GM12872 (cell line): Measurements from ENCODE around the gene RMP24.
A peak's percentile ranks its signal among the peaks of the same experiment; 100 is the strongest.

Source experiments
- TF ChIP-seq, protein P1 (sequence below): IDR thresholded peaks from 3 replicates; pipeline ENCODE4 v1.5.1; 2011; ENCODE audit warnings: low read depth, mild to moderate bottlenecking, low read length, moderate library complexity; ENCODE audit not compliant: insufficient read depth

RMP24 gene

DNA sequence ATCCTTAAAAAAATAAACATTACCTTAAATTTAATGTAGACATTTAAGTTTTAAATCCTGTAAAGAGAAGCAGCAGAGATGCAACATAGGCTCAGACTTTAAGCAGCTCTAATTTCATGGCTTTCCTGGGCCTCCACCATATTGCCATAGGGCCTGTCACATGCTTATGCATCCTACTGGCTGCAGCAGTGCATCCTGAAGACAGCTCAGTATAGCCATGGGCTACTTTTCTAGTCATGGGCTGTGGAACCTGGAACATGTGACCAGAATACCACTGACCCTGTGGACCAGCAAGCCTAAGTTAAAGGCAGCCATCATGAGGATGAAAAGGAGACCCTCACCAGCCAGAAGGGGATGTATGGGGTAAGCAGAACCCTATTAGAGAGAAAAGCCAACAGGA lies 10.7 kb downstream of the RMP24 start:
- TF ChIP-seq, protein P1, sequence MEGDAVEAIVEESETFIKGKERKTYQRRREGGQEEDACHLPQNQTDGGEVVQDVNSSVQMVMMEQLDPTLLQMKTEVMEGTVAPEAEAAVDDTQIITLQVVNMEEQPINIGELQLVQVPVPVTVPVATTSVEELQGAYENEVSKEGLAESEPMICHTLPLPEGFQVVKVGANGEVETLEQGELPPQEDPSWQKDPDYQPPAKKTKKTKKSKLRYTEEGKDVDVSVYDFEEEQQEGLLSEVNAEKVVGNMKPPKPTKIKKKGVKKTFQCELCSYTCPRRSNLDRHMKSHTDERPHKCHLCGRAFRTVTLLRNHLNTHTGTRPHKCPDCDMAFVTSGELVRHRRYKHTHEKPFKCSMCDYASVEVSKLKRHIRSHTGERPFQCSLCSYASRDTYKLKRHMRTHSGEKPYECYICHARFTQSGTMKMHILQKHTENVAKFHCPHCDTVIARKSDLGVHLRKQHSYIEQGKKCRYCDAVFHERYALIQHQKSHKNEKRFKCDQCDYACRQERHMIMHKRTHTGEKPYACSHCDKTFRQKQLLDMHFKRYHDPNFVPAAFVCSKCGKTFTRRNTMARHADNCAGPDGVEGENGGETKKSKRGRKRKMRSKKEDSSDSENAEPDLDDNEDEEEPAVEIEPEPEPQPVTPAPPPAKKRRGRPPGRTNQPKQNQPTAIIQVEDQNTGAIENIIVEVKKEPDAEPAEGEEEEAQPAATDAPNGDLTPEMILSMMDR, result no peak

DNA sequence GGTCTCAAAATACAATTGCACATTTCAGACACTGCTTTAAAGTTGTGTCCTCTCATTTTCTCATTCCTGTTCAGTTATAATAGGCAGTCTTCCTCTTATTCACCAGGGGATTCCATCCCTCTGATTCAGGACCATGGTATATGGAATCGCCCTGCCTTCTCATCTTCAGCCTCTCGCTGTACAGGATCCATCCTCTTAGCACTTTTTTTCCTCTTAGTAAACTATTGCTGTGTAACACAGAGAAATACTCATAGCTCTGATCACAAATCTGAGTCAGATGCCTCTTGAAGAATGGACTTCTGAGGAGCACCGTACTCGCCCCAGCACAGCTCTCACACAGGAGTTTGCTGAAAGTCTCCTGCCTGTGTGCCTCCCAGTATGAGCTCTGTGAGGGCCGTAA lies 11.3 kb downstream of the RMP24 start:
- TF ChIP-seq, protein P1, result no peak

DNA sequence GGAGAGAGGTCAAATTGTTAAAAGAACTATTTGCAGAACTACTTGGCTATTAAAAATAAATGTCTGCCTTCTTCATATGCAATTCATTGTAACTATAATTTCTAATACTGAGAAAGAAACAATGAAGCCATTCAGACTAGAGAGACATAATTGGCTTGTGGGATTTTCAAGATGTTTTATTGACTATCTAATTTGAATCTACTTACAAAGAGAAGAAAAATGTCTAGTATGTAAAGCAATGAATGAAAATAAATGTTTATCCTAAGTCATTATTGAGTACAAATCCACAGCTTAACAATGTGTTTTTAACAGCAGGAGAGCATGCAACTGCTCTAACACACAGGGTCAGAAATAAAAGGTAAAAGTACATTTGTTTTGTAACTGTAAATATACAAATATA lies 19.2 kb downstream of the RMP24 start:
- TF ChIP-seq, protein P1, result no peak

DNA sequence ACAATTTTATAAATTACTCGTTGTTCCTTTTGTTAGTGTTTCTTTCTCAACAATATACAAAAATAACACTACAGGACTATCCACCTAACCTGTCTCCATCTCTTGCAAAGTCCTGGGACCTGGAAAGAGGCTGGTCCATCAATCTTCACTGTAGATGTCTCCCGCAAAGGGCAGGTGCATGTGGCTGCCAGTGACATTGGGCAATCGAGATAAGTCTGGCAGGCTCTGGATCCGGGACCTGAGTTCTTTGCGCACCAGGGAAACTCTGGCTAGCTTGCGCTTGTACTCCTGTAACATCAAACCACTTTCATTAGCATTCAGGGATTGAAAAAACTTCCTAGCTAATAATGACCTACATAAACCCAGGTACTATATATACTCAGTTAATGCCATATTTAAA lies 20.5 kb downstream of the RMP24 start:
- TF ChIP-seq, protein P1, result no peak

DNA sequence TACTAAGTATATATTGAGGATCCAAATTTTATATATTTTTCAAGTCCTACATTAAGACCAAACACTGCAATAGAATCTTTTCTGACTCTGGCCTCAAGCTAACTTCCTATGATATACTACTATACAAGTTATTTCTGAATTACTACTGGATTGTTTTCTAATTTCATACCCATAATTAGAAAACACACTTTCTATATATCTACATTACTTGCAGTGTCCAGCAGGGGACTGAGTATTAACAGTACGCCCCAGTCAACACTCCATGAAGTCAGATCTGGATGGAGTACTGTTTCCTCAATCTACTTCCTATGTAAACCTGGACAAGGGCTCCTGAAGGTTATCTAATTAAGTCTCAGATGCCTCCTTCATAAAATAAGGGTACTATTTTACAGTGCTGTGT lies 26.5 kb downstream of the RMP24 start:
- TF ChIP-seq, protein P1, result peak; percentile 32; the same call in 2 of the 3 replicates

DNA sequence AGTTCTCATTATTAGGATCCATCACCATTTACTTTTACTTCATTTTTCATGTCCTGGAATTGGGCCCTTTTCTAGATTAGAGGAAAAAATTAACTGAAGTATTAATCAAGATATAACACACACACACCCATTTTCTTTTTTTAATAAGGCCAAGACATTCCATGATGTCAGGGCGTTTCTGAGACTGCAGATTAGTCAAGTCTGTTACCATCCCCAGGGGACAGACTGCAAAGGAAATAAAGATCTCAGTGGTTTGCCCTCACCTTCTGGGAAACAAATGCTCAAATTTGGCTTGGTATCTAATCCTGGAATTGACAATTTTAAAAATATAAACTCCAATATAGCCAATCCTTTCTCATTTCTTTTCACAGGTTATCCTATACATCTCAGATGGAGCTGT lies 27.4 kb downstream of the RMP24 start:
- TF ChIP-seq, protein P1, result no peak

DNA sequence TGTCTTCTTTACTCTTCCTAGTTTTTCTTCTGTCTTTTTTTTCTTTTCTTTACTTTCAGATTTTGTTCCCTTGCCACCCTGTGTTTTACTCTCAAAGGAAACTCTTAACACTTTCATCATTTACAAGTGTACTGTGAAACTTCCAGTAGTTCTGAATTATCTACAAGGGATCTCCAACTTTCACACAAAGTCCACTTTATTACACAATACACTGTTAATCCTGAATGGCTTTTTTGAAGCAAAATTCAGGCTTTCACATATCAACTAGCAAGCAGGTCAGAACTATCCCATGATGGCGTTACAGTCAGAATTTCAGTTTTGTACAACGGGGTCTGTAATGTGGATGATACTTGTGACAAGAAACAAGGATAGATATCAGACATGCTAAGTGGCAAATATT lies 34.5 kb downstream of the RMP24 start:
- TF ChIP-seq, protein P1, result no peak

DNA sequence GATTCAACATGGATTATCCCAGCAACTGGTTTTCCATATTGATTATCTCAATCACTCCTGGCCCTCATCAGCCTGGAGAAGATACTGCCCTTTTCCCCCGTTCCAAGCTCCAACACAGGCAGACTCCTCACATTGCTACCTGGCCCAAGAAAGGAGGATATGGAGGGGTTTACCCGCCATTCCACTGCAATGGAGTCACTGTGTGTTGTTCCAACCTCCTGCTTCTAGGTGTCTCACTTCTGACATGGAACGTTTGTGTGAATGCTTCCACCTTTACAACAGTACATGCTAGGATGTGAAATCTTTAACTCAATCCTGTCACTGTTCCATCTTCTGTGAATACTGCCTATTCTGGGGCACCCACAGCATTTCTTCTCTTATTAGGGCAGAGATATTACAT lies 36.7 kb downstream of the RMP24 start:
- TF ChIP-seq, protein P1, result no peak
